Superior temporal gyrus (tissue), 1 donor: ENCODE measurements around the gene CARNS1.

ENCODE experiments used
- DNase-seq: peaks from one replicate; pipeline ENCODE4 v3.0.0-alpha.2; 2016; ENCODE audit errors: extremely low spot score

The CARNS1 gene, protein sequence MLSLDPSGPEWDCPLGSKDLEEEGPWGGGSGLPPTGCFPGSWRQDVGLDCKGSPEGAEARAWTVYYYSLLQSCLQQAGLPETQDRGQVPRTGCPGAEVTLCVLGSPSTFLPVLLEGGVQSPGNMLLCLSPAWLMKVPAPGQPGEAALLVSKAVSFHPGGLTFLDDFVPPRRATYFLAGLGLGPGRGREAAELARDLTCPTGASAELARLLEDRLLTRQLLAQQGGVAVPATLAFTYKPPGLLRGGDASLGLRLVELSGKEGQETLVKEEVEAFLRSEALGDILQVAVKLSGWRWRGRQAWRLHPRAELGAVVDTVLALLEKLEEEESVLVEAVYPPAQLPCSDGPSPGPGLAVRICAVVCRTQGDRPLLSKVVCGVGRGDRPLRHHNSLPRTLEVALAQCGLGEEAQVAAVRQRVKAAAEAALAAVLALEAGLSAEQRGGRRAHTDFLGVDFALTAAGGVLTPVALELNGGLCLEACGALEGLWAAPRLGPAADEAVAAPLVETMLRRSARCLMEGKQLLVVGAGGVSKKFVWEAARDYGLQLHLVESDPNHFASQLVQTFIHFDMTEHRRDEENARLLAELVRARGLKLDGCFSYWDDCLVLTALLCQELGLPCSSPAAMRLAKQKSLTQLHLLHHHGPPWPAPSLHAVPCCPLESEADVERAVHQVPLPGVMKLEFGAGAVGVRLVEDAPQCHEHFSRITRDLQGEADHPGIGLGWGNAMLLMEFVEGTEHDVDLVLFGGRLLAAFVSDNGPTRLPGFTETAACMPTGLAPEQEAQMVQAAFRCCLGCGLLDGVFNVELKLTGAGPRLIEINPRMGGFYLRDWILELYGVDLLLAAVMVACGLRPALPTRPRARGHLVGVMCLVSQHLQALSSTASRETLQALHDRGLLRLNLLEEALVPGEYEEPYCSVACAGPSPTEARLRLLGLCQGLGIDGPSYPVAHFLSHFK

DNA sequence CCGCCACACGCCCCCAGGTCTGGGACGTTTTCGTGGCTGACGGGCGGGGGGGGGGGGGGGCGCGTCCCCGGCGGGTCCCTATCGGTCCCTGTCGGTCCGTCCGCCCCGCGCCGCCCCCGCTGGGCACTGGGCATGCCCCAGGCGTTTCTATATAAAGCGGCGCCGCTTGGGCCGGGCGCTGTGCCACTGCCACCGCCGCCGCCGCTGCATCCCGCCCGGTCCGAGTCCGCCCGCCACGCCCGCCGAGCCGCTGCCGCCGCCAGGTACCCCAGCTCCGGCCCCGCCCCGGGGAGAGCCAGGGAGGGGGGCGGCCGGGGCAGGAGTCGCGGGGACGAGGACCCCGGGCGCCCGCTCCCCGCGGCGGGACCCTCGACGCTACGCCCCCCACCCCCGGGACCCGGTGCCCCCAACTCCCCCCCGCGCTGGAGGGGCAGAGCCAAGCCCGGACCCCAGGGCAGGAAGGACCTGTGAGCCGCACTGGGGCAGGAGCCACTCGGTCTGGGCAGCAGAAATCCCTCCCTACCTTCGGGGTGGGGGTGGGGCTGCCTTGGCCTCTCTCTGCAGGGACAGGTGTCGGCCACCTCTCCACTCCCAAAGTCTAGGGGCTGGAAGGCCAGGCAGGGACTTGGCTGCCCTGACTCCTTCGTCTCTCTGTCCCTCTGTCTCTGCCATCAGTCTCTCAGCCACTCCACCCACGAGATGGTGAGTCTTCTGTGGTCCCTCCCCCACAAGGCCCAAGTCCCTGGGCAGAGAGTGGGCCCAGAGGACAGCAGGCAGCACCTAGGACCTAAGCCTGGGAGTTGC, at the start of gene CARNS1:
CARNS1 (plus strand) TSS at position 178 of the 804 bp plus-strand sequence; CDS start at position 700, 522 bp downstream.
- DNase-seq = peak; percentile 69

DNA sequence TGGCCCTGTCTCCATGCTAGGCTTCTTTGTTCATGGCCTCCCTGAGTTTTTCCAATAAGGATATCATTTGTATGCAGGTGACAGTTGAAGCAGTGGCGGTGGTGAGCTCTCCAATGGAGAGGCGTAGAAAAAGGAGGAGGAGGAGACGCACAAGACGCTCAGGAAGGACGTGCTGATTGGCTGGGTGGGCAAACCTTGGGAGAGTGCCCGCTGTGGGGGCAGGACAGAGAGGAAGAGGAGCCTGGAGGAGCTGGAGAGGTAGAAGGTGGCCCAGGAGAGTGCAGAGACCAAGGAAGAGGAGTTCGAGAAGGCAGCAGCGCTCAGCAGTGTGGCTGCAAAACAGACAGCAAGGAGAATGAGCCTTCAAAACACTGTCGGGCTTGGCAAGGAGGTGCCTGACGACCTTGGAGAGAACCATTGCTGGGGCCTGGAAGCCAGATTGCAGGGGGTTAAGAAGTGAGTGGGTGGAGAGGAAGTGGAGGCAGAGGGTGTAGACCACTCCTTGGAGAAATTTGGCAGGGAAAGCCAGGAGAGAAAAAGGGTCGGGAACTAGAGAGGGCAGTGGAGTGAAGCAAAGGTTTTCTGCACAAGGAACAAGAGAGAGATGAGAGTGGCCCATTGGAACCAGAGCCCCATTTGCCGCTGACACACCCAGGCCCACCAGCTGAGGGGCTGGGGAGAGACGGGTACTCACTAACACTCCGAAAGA, 49.6 kb upstream of the CARNS1 start:
- peak; percentile 39 for DNase-seq

DNA sequence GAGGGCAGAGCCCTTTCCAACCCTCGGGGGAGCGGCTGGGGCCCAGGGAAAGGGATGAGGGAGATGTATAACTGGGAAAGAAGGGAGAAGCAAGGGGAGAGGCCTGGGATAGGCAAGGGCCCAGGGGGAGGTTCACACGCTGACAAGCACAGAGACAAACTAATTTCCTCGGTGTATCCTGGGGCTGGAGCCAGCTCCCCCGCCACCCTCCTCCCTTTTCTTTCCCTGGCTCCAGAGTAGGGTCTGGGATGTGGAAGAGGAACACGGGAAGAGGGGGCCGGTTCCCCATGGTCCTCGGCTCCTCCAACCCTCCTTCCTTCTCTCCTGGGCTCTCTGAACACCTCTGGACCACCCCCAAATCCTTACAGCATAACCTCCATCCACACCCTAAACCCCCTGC, 48.9 kb upstream of the CARNS1 start:
- DNase-seq = no peak

- no peak for DNase-seq
These were observed 48.3 kb upstream of the CARNS1 start for GRCh38 chr11:67366961-67367760.

GRCh38 chr11:67367761-67368227, 47.7 kb upstream of the CARNS1 start:
- DNase-seq = no peak

- no peak for DNase-seq
These were observed 46.9 kb upstream of the CARNS1 start for GRCh38 chr11:67368621-67369020.

GRCh38 chr11:67369275-67369674, 46.2 kb upstream of the CARNS1 start:
- no peak for DNase-seq

DNA sequence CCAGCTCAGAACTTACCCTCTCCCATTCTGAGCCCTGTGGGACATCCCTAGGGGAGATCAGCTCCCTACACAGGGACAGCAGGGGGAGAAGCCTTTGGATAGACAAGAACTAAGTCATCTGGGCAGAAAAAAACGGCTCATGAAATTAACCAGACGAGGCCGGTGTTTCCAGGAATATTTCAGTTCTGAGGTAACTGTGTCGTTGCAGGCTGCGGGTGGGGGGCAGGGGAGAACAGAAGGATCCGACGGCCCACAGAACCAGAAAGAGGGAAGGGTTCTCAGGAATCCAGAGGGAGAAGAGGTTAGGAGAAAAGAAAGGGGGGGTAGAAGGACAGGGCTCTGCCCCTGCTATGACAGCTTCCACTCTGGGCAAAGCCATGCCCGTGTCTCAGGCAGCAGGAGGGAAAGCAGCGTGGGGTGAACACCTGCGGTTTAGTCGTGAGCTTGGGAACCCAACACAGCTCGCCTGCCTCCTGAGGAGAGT, 45.6 kb upstream of the CARNS1 start:
- no peak for DNase-seq

DNA sequence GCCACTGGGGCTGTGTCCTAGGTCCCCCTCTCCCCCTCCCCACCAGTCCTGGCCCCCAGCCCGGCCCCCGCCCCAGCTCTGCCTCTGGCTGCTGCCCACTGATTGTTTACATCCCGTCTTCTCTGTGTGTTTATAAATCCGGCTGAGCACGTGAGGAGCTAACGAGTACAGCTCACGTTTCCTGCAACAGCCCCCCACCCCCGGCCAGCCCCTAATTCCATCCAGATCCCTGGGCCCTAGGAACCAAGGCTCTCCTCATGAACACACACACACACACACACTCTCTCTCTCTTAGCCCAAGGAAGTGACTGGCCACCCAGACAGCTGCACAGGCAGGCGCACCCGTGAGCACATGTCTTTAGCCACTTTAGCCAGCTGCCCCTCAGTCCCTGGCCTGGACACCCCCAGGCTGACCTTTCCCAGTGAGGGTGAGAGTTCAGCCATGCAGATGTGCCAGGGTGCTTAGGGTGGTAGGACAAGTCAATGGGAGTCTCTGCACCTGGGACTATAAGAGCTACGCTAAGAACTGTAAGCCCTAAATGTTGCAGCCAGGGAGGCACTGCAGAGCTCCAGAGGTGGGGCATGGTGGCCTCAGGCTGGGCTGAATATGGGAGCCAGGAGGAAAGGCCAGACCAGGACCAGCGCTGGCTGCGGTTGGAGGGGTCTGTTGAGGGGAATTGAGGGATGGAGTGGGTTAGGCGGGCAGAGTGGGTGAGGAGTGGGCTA, 45.0 kb upstream of the CARNS1 start:
- no peak for DNase-seq

- no peak for DNase-seq
These were observed 44.1 kb upstream of the CARNS1 start for GRCh38 chr11:67371189-67371910.

DNA sequence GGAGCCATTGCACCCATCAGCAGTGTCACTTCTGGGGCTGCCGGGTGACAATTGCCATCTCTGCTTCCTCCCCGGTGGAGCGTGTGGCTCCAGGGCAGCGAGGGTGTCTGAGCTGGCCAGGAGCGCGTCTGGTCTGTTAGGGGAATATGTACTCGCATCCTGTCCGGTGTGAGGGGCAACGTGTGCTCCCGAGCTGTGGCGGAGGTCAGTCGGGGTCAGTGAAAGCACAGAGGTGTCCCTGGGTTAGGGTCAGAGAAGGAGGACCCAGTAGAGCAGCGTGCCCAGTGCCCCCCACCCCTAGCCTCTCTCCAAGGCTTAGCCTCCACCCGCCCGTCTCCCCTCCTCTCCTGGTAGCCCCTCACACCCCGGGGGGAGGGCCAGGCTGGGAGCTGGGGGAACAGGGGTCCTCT, 43.6 kb upstream of the CARNS1 start:
- DNase-seq = no peak

GRCh38 chr11:67372321-67372992, 43.0 kb upstream of the CARNS1 start:
- DNase-seq = no peak

GRCh38 chr11:67372993-67373647, 42.4 kb upstream of the CARNS1 start, which contains the start of gene CLCF1:
Gene CLCF1 (minus strand): TSS chr11:67373598. CDS start chr11:67373539, 59 bp downstream.
- no peak for DNase-seq

- no peak for DNase-seq
These were observed 41.6 kb upstream of the CARNS1 start for GRCh38 chr11:67373648-67374570.

GRCh38 chr11:67374571-67375281, 40.8 kb upstream of the CARNS1 start:
- DNase-seq = no peak
